SK-N-SH treated with all-trans-retinoic acid at 6 μM for 48 hours (cell line): Measurements from ENCODE around the gene GOLT1A.
"Not testable (repeated sequence)": the region's sequence is repeated elsewhere in the genome, so short reads cannot be mapped to it uniquely, and the experiment has no call there.

Experiments
- CREB5 ChIP-seq: fragments of 250-450 bp; sonication (Bioruptor Pico); IDR thresholded peaks from 2 replicates; pipeline ENCODE4 v1.5.1; 2020; ENCODE audit warnings: low read depth, mild to moderate bottlenecking, moderate library complexity
- CSRNP3 ChIP-seq: fragments of 250-450 bp; sonication (Bioruptor Pico); IDR thresholded peaks from 2 replicates; pipeline ENCODE4 v1.5.1; 2021; ENCODE audit warnings: mild to moderate bottlenecking, moderate library complexity
- ISL1 ChIP-seq: fragments of 250-450 bp; sonication (Bioruptor Pico); IDR thresholded peaks from 2 replicates; pipeline ENCODE4 v2.1.2; 2022; ENCODE audit warnings: mild to moderate bottlenecking, moderate library complexity
- OSR1 ChIP-seq: fragments of 250-450 bp; sonication (Bioruptor Pico); IDR thresholded peaks from 2 replicates; pipeline ENCODE4 v1.8.0; 2022; ENCODE audit warnings: moderate library complexity, mild to moderate bottlenecking, inconsistent platforms
- PATZ1 ChIP-seq: fragments of 250-450 bp; sonication (Bioruptor Pico); IDR thresholded peaks from 2 replicates; pipeline ENCODE4 v1.8.0; 2020; ENCODE audit warnings: mild to moderate bottlenecking, moderate library complexity, borderline replicate concordance
- POU6F1 ChIP-seq: fragments of 250-450 bp; sonication (Bioruptor Pico); IDR thresholded peaks from 2 replicates; pipeline ENCODE4 v1.8.0; 2021; ENCODE audit warnings: low read depth, mild to moderate bottlenecking, moderate library complexity, borderline replicate concordance
- PPARA ChIP-seq: fragments of 250-450 bp; sonication (Bioruptor Pico); IDR thresholded peaks from 2 replicates; pipeline ENCODE4 v1.5.0; 2020; ENCODE audit warnings: mild to moderate bottlenecking, borderline replicate concordance
- RARB ChIP-seq: fragments of 250-450 bp; sonication (Bioruptor Pico); IDR thresholded peaks from 2 replicates; pipeline ENCODE4 v1.8.0; 2021; ENCODE audit warnings: mild to moderate bottlenecking, moderate library complexity
- ZC3H10 ChIP-seq: fragments of 250-450 bp; sonication (Bioruptor Pico); IDR thresholded peaks from 2 replicates; pipeline ENCODE4 v1.5.1; 2021; ENCODE audit warnings: mild to moderate bottlenecking, moderate library complexity
- ZFP3 ChIP-seq: fragments of 250-450 bp; sonication (Bioruptor Pico); IDR thresholded peaks from 2 replicates; pipeline ENCODE4 v1.5.0; 2020; ENCODE audit warnings: mild to moderate bottlenecking, moderate library complexity
- ZFP30 ChIP-seq: fragments of 450-650 bp; formaldehyde crosslinking; IDR thresholded peaks from 2 replicates; pipeline ENCODE4 v1.5.0; 2022; ENCODE audit warnings: mild to moderate bottlenecking, moderate library complexity
- ZNF70 ChIP-seq: fragments of 450-650 bp; formaldehyde crosslinking; IDR thresholded peaks from 2 replicates; pipeline ENCODE4 v1.5.0; 2020; ENCODE audit warnings: mild to moderate bottlenecking, moderate library complexity
- ZNF8 ChIP-seq: fragments of 450-650 bp; formaldehyde crosslinking; IDR thresholded peaks from 2 replicates; pipeline ENCODE4 v1.5.0; 2020; ENCODE audit warnings: mild to moderate bottlenecking, moderate library complexity

- not testable (repeated sequence) for TF ChIP-seq PATZ1; ZNF8 (CRISPR knock-in tag); ZNF70; ZC3H10 (CRISPR knock-in tag); ZFP30; ZFP3 (CRISPR knock-in tag); PPARA (CRISPR knock-in tag); POU6F1 (CRISPR knock-in tag); ISL1; CREB5 (CRISPR knock-in tag); OSR1 (CRISPR knock-in tag); RARB; CSRNP3 (CRISPR knock-in tag)
Observed at GRCh38 chr1:204239401-204239800, 25.6 kb upstream of the GOLT1A start.
